HCT116 (cell line): ENCODE results near the gene GLIPR2.
"Not testable (repeated sequence)": the region's sequence is repeated elsewhere in the genome, so short reads cannot be mapped to it uniquely, and the experiment has no call there.

Experiments used
- CTCF ChIP-seq, 3 experiments: fragments of 200-600 bp in 1 of 3; sonication (generic) in 1 of 3; IDR thresholded peaks in 2 of 3; conservative IDR thresholded peaks in 1 of 3; 2 replicates each; pipeline ENCODE4 v1.5.1; 2012 to 2017; ENCODE audit warnings: low read depth in 2 of 3, low read length in 2 of 3, antibody characterized with exemption in 1 of 3, borderline replicate concordance in 1 of 3, control low read depth in 1 of 3, mild to moderate bottlenecking in 1 of 3, mixed read lengths in 1 of 3, mixed run types in 1 of 3, moderate library complexity in 1 of 3; ENCODE audit not compliant: insufficient read depth in 1 of 3
- EZH2 ChIP-seq: fragments of 200-600 bp; sonication (generic); IDR thresholded peaks from 2 replicates; pipeline ENCODE4 v1.6.1; 2017; ENCODE audit warnings: antibody characterized with exemption, mixed run types
- EZH2phosphoT487 ChIP-seq: fragments of 200-600 bp; IDR thresholded peaks from 2 replicates; pipeline ENCODE4 v1.6.1; 2018; ENCODE audit warnings: antibody characterized with exemption, borderline replicate concordance
- JUND ChIP-seq: IDR thresholded peaks from 2 replicates; pipeline ENCODE4 v1.6.1; 2012
- POLR2A ChIP-seq: IDR thresholded peaks from 2 replicates; pipeline ENCODE4 v1.7.0; 2011; ENCODE audit warnings: borderline replicate concordance; ENCODE audit not compliant: insufficient read depth, insufficient read length; ENCODE audit errors: extremely low read depth

GRCh38 chr9:36131666-36132065, 4.9 kb upstream of the GLIPR2 start:
- not testable (repeated sequence) for TF ChIP-seq EZH2; CTCF (IDR thresholded peaks at IDR 0.05 in 2 of 3, conservative IDR thresholded peaks at IDR 0.05 in 1 of 3; ENCODE audit: borderline replicate concordance in 1 of 3, insufficient read depth in 1 of 3, low read depth in 2 of 3, low read length in 2 of 3); POLR2A; JUND; EZH2phosphoT487
